HuH-7.5 (cell line): ENCODE results near the gene NTSR2.

Experiments
- DNase-seq: peaks from one replicate; pipeline ENCODE4 v3.0.0; 2011; ENCODE audit warnings: low spot score

NTSR2 gene

GRCh38 chr2:11628675-11629074 lies 41.3 kb downstream of the NTSR2 start:
- DNase-seq: no peak

GRCh38 chr2:11625671-11626070 lies 44.3 kb downstream of the NTSR2 start:
- DNase-seq: no peak

DNA sequence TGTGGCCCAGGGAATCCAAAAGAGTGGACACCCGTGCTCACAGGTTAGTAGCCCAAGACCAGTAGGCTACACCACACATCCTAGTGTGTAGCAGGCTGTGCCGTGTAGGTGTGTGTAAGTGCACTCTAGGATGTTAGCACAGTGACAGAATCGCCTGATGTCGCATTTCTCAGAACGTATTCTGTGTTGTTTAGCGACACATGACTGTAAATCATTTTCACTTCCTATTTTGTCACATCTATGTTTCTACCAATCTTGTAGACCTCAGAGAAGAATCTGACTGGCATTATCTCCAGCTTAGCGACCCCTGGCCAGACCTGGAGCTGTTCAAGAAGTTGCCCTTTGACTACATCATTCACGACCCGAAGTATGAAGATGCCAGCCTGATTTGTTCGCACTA lies 45.1 kb downstream of the NTSR2 start:
- no peak for DNase-seq

GRCh38 chr2:11622611-11623010 lies 47.4 kb downstream of the NTSR2 start:
- DNase-seq: no peak

DNA sequence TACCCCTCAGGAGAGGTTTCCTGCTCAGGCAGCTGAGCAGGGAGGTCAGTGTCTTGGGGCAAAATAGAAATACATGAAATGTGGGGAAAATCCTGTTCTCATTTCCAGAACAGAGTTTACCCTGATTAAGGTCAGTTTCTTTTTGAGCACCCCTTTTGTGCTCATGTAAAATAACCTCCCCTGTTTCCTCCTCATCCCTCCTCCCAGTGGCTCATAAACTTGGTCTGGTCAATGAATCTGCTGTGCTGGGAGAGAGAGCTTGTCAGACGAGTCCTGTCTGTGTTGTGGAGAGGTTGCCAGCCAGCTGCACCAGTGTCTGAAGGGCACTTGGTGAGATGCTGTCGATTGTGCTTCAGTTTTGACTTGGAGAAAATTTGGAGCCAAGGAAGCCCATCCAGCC lies 48.6 kb downstream of the NTSR2 start:
- DNase-seq: no peak

- DNase-seq: no peak
Measured at GRCh38 chr2:11618708-11619062, 51.3 kb downstream of the NTSR2 start.

DNA sequence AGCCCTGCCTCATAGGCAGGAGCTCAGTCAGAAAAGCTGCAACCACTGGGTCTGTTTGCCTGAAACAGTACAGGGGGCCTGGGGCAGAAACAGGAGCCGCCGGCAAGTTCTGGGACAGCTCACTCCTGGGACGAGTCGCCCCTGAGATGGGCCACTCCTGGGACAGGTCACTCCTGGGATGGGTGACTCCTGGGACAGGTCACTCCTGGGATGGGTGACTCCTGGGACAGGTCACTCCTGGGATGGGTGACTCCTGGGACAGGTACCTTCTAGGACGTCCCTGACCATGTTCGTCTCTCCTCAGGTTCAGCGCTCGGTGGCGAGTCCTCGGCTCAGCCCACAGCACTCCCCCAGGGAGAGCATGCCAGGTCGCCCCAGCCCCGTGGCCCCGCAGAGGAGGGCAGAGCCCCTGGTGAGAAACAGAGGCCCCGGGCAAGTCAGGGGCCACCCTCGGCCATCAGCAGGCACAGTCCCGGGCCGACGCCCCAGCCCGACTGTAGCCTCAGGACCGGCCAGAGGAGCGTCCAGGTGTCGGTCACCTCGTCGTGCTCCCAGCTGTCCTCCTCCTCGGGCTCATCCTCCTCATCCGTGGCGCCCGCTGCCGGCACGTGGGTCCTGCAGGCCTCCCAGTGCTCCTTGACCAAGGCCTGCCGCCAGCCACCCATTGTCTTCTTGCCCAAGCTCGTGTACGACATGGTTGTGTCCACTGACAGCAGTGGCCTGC lies 51.8 kb downstream of the NTSR2 start:
- DNase-seq: no peak

GRCh38 chr2:11617527-11617926 lies 52.5 kb downstream of the NTSR2 start:
- DNase-seq: no peak

DNA sequence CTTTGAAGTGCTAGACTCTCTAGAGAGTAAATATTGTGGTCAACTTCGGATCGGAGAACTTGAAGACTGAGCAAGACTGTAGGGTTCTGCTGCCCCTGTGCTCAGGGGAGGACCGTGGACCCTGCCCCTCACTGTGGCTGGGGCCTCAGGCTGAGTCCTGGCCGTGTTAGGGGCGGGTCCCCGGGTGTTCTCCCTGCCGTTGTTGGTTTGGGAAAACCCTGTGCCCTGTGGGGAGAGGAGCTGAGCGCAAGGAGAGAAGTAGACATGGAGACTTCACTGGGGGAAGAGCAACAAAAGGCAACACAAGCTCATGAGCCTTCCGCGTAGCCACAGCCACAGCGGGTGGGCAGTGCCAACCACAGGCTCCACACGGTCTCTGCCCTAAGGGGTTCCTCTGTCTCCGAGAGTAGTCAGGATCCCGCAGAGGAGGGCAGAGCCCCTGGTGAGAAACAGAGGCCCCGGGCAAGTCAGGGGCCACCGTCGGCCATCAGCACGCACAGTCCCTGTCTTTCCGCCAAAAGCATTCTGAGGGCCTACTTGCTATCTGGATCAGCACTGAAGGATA lies 53.1 kb downstream of the NTSR2 start:
- no peak for DNase-seq

- no peak for DNase-seq
Measured at GRCh38 chr2:11616097-11616687, 53.8 kb downstream of the NTSR2 start.

GRCh38 chr2:11615209-11615608 lies 54.8 kb downstream of the NTSR2 start:
- no peak for DNase-seq

DNA sequence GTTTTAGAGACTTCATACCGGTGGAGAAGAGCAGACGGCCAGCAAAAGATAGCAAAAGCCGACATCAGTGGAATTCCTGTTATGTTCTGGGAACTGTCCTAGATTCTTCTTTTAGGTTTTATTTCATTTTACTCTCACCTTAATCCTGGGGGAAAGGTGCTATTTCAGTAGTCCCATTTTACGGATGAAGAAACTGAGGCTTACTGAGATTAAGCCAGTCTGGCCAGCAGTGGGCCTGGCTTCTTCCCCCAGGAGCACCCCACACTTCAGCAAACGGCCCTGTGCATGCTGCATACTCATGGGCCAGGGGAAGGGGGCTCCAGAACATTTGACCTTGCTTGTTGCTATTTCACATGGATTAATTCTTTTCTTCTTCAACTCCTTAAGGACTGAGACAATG lies 56.7 kb downstream of the NTSR2 start:
- no peak for DNase-seq

DNA sequence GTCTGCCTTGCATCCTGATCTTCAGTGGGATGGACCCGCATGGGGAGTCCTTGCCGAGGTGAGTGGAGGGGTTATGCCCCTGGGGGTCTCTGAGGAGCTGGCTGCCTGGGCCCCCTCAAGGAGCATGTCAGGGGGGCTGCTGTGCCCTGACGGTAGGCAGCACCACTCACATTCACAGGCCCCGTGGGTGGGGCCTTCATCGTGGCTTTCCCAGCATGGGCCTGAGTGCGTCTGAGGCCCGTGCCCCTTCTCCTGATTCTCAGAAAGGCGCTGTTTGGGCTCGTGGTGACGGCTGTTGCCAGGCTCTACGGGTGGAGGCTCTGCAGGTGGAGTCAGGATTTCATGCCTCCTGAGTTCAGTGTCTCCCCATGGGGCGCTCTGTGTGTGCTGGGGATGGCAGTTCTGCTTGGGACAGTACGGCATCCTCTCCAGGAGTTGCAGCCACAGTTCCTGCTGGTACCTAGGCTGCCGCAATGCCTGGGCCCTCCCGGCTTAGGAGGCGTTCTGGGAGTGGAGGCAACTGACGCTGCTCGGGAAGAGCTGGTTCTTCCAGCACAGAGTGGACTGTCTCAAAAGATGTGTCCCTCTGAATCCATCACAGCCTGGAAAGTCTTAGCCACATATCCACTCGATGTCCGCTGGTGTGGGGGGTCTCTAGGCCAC lies 57.3 kb downstream of the NTSR2 start:
- DNase-seq: no peak

- DNase-seq: no peak
Measured at GRCh38 chr2:11611251-11611650, 58.7 kb downstream of the NTSR2 start.

DNA sequence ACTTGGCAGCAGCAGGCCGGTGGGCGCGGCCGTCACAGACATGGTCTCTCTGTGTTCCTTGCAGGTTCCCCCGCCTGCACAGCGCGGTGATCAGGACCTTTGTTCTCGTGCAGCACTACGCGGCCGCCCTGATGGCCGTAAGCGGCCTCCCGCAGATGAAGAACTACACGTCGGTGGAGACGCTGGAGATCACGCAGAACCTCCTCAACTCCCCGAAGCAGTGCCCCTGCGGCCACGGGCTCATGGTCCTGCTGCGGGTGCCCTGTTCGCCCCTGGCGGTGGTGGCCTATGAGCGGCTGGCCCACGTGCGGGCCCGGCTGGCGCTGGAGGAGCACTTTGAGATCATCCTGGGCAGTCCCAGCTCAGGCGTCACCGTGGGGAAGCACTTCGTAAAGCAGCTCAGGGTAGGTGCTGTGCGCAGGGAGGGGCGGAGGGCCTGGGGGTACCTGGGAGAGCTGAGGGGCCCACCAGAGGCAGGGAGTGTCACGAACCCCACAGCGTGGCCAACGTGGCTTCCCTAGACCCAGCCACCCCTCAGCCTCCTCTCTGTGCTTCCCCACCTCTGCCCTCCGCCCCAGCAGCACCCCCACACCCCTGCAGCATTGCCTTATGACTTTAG lies 59.3 kb downstream of the NTSR2 start:
- DNase-seq: no peak
